Upper lobe of left lung (tissue), 6 donors: ENCODE results near the gene ZFYVE1. TPM values are rescaled to one million over a fixed set of nuclear protein-coding genes. Genes with fewer than 3 reads are reported as not detected.
A peak's percentile ranks its signal among the peaks of the same experiment; 100 is the strongest.
"Not testable (repeated sequence)": the region's sequence is repeated elsewhere in the genome, so short reads cannot be mapped to it uniquely, and the experiment has no call there.

Experiments used
- ATAC-seq, 2 donors: fragments of 200-7000 bp; cut with Tn5 transposase; one replicate each; pipeline ENCODE4 v1.9.1; 2022; ENCODE audit warnings: mild to moderate bottlenecking in 2 of 2, moderate library complexity in 2 of 2; ENCODE audit not compliant: low FRiP score in 2 of 2
- DNase-seq, 2 donors: peaks; one replicate each; pipeline ENCODE4 v3.0.0-alpha.2; 2019 to 2020
- H3K27ac ChIP-seq, 4 donors: fragments of 200-600 bp; sonication (generic); one replicate each; pipeline ENCODE4 v1.5.1; 2016 to 2019
- H3K27me3 ChIP-seq, 4 donors: fragments of 200-600 bp; sonication (generic); one replicate each; pipeline ENCODE4 v1.5.1; 2017 to 2019
- H3K36me3 ChIP-seq, 4 donors: fragments of 200-600 bp; sonication (generic); one replicate each; pipeline ENCODE4 v1.5.1; 2016 to 2019
- H3K4me1 ChIP-seq, 4 donors: fragments of 200-600 bp; sonication (generic); one replicate each; pipeline ENCODE4 v1.5.1; 2018 to 2019
- H3K4me3 ChIP-seq, 4 donors: fragments of 200-600 bp; sonication (generic); one replicate each; pipeline ENCODE4 v1.5.1; 2017 to 2019; ENCODE audit warnings: mild to moderate bottlenecking in 2 of 4, moderate library complexity in 1 of 4
- H3K9me3 ChIP-seq, 4 donors: fragments of 200-600 bp; sonication (generic); one replicate each; pipeline ENCODE4 v1.5.1; 2018 to 2019
- EP300 ChIP-seq, 4 donors: sonication (generic); formaldehyde crosslinking; IDR thresholded peaks; one replicate each; pipeline ENCODE4 v1.5.1; 2017; ENCODE audit warnings: antibody characterized with exemption in 4 of 4, control low read depth in 2 of 4
- POLR2A ChIP-seq, 4 donors: fragments of 450-650 bp; IDR thresholded peaks; one replicate each; pipeline ENCODE4 v1.5.1; 2016 to 2017; ENCODE audit warnings: antibody characterized with exemption in 4 of 4, mild to moderate bottlenecking in 2 of 4
- POLR2AphosphoS5 ChIP-seq, 2 donors: sonication (generic); formaldehyde crosslinking; IDR thresholded peaks; one replicate each; pipeline ENCODE4 v1.5.1; 2017; ENCODE audit warnings: antibody characterized with exemption in 2 of 2
- WGBS, 2 donors: methylation state at CpG; one replicate each; pipeline ENCODE4 v1.1.5; 2017 to 2018; 5-methylcytosine and 5-hydroxymethylcytosine counted together
- total RNA-seq, 6 donors: library from RNA; depleted of rRNA in 4 of 6; stranded (reverse); fragments of >200 nt in 4 of 6; gene quantifications; one replicate each; pipeline versions ENCODE4 v1.1.0 to v1.2.1, GENCODE V29; 2016 to 2021
- TF ChIP-seq, protein P1 (sequence below), 6 experiments: fragments of 450-650 bp in 4 of 6; fragments of 200-600 bp in 2 of 6; sonication (generic) in 2 of 6; IDR thresholded peaks; one replicate each; pipeline ENCODE4 v1.5.1; 2016 to 2019; ENCODE audit warnings: antibody characterized with exemption in 6 of 6
- donor health status: DM: no; HTN: no; CAD: no; lungs with moderate emphysema.
- donor health status: DM: no; HTN: yes; CAD: no; lungs with severe emphysema.

The ZFYVE1 gene
- total RNA-seq, 6 donors from 2014 or later = 13.4 to 24.1 (median 22.0) TPM

DNA sequence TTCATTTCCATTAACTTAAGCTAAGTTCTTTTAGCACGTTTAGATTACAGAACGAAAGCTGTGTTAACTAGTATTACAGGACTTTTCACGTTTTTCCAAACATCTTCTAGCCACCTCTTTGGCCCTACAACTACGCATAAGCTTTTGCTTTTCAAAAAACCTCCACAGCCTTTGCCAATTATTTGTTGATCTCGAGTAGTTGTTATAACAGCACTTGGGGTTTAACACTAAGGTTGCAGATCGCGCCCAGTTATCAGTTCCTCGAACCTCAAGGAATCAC, 31.0 kb upstream of the ZFYVE1 start:
- H3K4me1 ChIP-seq = peaks cover 19 to 42% (median 31%) of the 10 kb centered on the region in 4 donors
- no peaks in the 10 kb centered on the region for H3K27me3 ChIP-seq
- H3K9me3 ChIP-seq = no peaks in the 10 kb centered on the region
- H3K4me3 ChIP-seq = peak overlapping the region; percentile 18 to 81 (median 66)
- ATAC-seq (peak in 1 of 2 donors; percentile 1), DNase-seq (no peak)
- peak overlapping the region; percentile 89 to 95 (median 94) for H3K27ac ChIP-seq
- no peaks in the 10 kb centered on the region for H3K36me3 ChIP-seq
- 4 to 9% methylated on average over 8 of the region's 8 CpGs for WGBS, 2 donors
- no peak for TF ChIP-seq POLR2AphosphoS5 (IDR thresholded peaks at IDR 0.05)
- TF ChIP-seq, protein P1, sequence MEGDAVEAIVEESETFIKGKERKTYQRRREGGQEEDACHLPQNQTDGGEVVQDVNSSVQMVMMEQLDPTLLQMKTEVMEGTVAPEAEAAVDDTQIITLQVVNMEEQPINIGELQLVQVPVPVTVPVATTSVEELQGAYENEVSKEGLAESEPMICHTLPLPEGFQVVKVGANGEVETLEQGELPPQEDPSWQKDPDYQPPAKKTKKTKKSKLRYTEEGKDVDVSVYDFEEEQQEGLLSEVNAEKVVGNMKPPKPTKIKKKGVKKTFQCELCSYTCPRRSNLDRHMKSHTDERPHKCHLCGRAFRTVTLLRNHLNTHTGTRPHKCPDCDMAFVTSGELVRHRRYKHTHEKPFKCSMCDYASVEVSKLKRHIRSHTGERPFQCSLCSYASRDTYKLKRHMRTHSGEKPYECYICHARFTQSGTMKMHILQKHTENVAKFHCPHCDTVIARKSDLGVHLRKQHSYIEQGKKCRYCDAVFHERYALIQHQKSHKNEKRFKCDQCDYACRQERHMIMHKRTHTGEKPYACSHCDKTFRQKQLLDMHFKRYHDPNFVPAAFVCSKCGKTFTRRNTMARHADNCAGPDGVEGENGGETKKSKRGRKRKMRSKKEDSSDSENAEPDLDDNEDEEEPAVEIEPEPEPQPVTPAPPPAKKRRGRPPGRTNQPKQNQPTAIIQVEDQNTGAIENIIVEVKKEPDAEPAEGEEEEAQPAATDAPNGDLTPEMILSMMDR (IDR thresholded peaks at IDR 0.05) = peak in 1 of 6 experiments; percentile 3

DNA sequence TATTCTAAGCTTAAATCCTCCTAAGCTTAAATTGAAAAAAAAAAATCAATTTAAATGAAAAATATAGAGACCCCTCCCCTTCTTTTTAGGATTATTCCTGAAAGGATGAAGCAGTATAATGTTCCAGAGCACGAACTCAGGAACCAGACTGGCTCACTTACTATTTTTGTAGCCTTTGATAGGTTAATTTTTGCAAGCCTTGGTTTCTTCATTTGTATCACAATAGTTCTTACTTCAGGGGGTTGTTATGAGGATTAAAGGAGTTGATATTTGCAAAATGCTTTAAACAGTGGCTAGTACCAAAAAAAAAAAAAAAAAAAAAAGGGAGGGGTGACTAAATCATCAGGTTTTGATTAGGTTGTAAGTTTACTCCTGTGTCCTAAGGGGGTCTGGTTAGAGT, 28.3 kb upstream of the ZFYVE1 start:
- DNase-seq (no peak), ATAC-seq (no peak)
- H3K27ac ChIP-seq = no peak overlapping the region
- no peaks in the 10 kb centered on the region for H3K27me3 ChIP-seq
- H3K4me1 ChIP-seq = peaks cover 5 to 20% (median 16%) of the 10 kb centered on the region in 4 donors
- H3K36me3 ChIP-seq = no peaks in the 10 kb centered on the region
- H3K9me3 ChIP-seq = no peaks in the 10 kb centered on the region
- TF ChIP-seq, protein P1 (IDR thresholded peaks at IDR 0.05) = no peak
- TF ChIP-seq POLR2A (IDR thresholded peaks at IDR 0.05) (no peak), POLR2AphosphoS5 (IDR thresholded peaks at IDR 0.05) (no peak), EP300 (IDR thresholded peaks at IDR 0.05) (no peak)
- 83 to 97% methylated on average over 1 of the region's 1 CpG for WGBS, 2 donors
- H3K4me3 ChIP-seq = no peak overlapping the region

- 63 to 72% methylated on average over 4 of the region's 4 CpGs for WGBS, 2 donors
- Histone ChIP-seq H3K4me1 (no peaks in the 10 kb centered on the region), H3K27me3 (no peaks in the 10 kb centered on the region), H3K36me3 (no peaks in the 10 kb centered on the region), H3K9me3 (no peaks in the 10 kb centered on the region), H3K27ac (no peak overlapping the region), H3K4me3 (no peak overlapping the region)
- ATAC-seq = no peak
- TF ChIP-seq POLR2A (IDR thresholded peaks at IDR 0.05) (no peak), EP300 (IDR thresholded peaks at IDR 0.05) (no peak)
- DNase-seq = no peak
Observed at GRCh38 chr14:73049428-73049827, 22.5 kb upstream of the ZFYVE1 start.

- Histone ChIP-seq H3K4me1 (no peaks in the 10 kb centered on the region), H3K27me3 (no peaks in the 10 kb centered on the region), H3K27ac (no peak overlapping the region), H3K4me3 (no peak overlapping the region), H3K9me3 (no peaks in the 10 kb centered on the region), H3K36me3 (no peaks in the 10 kb centered on the region)
- WGBS, 2 donors = 95 to 100% methylated on average over 1 of the region's 1 CpG
- ATAC-seq = no peak
- DNase-seq = no peak
- no peak for TF ChIP-seq POLR2A (IDR thresholded peaks at IDR 0.05)
- no peak for TF ChIP-seq EP300 (IDR thresholded peaks at IDR 0.05)
- TF ChIP-seq POLR2AphosphoS5 (IDR thresholded peaks at IDR 0.05) = no peak
- TF ChIP-seq, protein P1 (IDR thresholded peaks at IDR 0.05) = no peak
Observed at GRCh38 chr14:73047808-73048207, 20.9 kb upstream of the ZFYVE1 start.

DNA sequence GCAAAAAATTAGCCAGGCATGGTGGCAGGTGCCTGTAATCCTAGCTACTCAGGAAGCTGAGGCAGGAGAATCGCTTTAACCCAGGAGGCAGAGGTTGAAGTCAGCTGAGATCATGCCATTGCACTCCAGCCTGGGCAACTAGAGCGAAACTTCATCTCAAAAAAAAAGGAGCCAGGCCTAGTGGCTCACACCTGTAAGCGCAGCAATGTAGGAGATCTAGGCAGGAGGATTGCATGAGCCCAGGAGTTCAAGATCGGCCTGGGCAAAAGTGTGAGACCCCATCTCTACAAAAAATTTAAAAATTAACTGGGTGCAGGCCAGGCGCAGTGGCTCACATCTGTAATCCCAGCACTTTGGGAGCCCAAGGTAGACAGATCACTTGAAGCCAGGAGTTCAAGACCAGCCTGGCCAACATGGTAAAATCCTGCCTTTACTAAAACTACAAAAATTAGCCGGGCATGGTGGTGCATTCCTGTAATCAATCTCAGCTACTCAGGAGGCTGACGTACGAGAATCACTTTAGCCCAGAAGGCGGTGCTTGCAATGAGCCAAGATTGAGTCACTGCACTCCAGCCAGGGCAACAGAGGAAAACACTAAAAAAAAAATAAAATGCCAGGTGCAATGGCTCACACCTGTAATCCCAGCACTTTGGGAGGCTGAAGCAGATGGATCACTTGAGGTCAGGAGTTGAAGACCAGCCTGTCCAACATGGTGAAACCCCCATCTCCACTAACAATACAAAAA, 10.0 kb upstream of the ZFYVE1 start:
- H3K4me3 ChIP-seq, H3K27ac ChIP-seq, H3K9me3 ChIP-seq, DNase-seq, H3K36me3 ChIP-seq, H3K4me1 ChIP-seq, H3K27me3 ChIP-seq, ATAC-seq: not testable (repeated sequence)
- WGBS, 2 donors = 85 to 88% methylated on average over 9 of the region's 9 CpGs

DNA sequence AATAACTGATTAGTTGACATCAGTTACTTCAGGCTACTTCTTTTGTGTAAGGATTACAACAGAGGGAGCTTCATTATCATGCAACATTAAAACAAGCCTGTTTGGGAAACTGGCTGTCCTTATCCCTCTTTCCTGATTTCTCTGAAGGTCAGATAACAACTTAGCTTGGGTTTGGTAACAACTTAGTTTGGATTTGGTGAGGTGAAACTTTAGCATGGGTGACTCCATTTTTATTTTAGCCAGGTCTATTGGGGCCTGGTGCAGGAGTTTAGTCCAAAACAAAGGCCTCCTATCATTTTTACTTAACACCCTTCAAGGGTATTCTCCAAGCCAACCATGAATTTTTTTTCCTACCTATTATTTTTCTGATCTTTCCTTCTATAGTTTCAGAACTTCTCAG, 1.1 kb upstream of the ZFYVE1 start:
- no peak for ATAC-seq

More for the DNA sequence above, 1.1 kb upstream of the ZFYVE1 start:
- no peaks in the 10 kb centered on the region for H3K9me3 ChIP-seq
- no peak overlapping the region for H3K27ac ChIP-seq
- no peaks in the 10 kb centered on the region for H3K27me3 ChIP-seq
- TF ChIP-seq POLR2AphosphoS5 (IDR thresholded peaks at IDR 0.05) (no peak), EP300 (IDR thresholded peaks at IDR 0.05) (no peak), POLR2A (IDR thresholded peaks at IDR 0.05) (no peak)
- TF ChIP-seq, protein P1 (IDR thresholded peaks at IDR 0.05) = no peak
- DNase-seq = no peak
- H3K36me3 ChIP-seq = peaks cover 0 to 14% (median 11%) of the 10 kb centered on the region in 4 donors
- H3K4me1 ChIP-seq = peaks cover 9 to 19% (median 13%) of the 10 kb centered on the region in 4 donors
- peak overlapping the region in 1 of 4 donors; percentile 87 for H3K4me3 ChIP-seq
